GM23338 (cell line): ENCODE measurements around the gene ADGB. TPM values are rescaled to one million over a fixed set of nuclear protein-coding genes. Genes with fewer than 3 reads are reported as not detected.
"Not testable (repeated sequence)": the region's sequence is repeated elsewhere in the genome, so short reads cannot be mapped to it uniquely, and the experiment has no call there.

Experiments
- ATAC-seq: fragments of 200-7000 bp; cut with Tn5 transposase; 3 replicates; pipeline ENCODE4 v1.9.1; 2020
- DNase-seq: peaks from one replicate; pipeline ENCODE4 v3.0.0-alpha.2; 2015; ENCODE audit warnings: low spot score
- H2AFZ ChIP-seq: fragments of 200-600 bp; sonication (generic); 2 replicates; pipeline ENCODE4 v1.8.0; 2016; ENCODE audit warnings: antibody characterized with exemption, mild to moderate bottlenecking, moderate library complexity
- H3F3A ChIP-seq: fragments of 200-600 bp; sonication (generic); replicated peaks from 2 replicates; pipeline ENCODE4 v1.8.0; 2017; ENCODE audit warnings: antibody characterized with exemption, mixed run types, low read depth
- H3K27ac ChIP-seq: fragments of 200-600 bp; sonication (generic); 2 replicates; pipeline ENCODE4 v1.6.1; 2016; ENCODE audit warnings: low read depth
- H3K27me3 ChIP-seq: fragments of 200-600 bp; sonication (generic); 2 replicates; pipeline ENCODE4 v1.8.0; 2016; ENCODE audit warnings: mild to moderate bottlenecking, mixed run types, moderate library complexity; ENCODE audit not compliant: insufficient read depth
- H3K36me3 ChIP-seq: fragments of 200-600 bp; sonication (generic); 2 replicates; pipeline ENCODE4 v1.8.0; 2016; ENCODE audit warnings: mild to moderate bottlenecking; ENCODE audit not compliant: insufficient read depth
- H3K4me1 ChIP-seq: fragments of 200-600 bp; sonication (generic); 2 replicates; pipeline ENCODE4 v1.8.0; 2016; ENCODE audit warnings: mild to moderate bottlenecking, moderate library complexity; ENCODE audit not compliant: insufficient read depth
- H3K4me2 ChIP-seq: fragments of 200-600 bp; sonication (generic); 2 replicates; pipeline ENCODE4 v1.7.1; 2017; ENCODE audit warnings: mixed run types
- H3K4me3 ChIP-seq: fragments of 200-600 bp; sonication (generic); 2 replicates; pipeline ENCODE4 v1.6.1; 2016; ENCODE audit warnings: mixed run types
- H3K79me2 ChIP-seq: fragments of 200-600 bp; sonication (generic); replicated peaks from 2 replicates; pipeline ENCODE4 v1.8.0; 2017; ENCODE audit warnings: mild to moderate bottlenecking; ENCODE audit not compliant: insufficient read depth
- H3K9me2 ChIP-seq: fragments of 200-600 bp; sonication (generic); 2 replicates; pipeline ENCODE4 v1.8.0; 2017; ENCODE audit not compliant: insufficient read depth
- H4K20me1 ChIP-seq: fragments of 200-600 bp; sonication (generic); replicated peaks from 2 replicates; pipeline ENCODE4 v1.8.0; 2017; ENCODE audit warnings: mild to moderate bottlenecking; ENCODE audit not compliant: insufficient read depth
- H3K27ac Mint-ChIP-seq: 2 replicates; pipeline ENCODE4 v1.8.0; 2020; ENCODE audit warnings: inconsistent platforms, mild to moderate bottlenecking, moderate library complexity, mixed read lengths
- H3K27me3 Mint-ChIP-seq: 3 replicates; pipeline ENCODE4 v1.8.0; 2022; ENCODE audit warnings: low read depth, mild to moderate bottlenecking, moderate library complexity, mixed read lengths, inconsistent platforms; ENCODE audit not compliant: insufficient read depth, poor library complexity
- H3K36me3 Mint-ChIP-seq: 3 replicates; pipeline ENCODE4 v1.8.0; 2021; ENCODE audit warnings: low read depth, mild to moderate bottlenecking, inconsistent platforms, moderate library complexity, mixed read lengths
- H3K4me1 Mint-ChIP-seq: 3 replicates; pipeline ENCODE4 v1.8.0; 2020; ENCODE audit warnings: mild to moderate bottlenecking, inconsistent platforms, mixed read lengths
- H3K4me3 Mint-ChIP-seq: 3 replicates; pipeline ENCODE4 v1.8.0; 2021; ENCODE audit warnings: moderate library complexity, mild to moderate bottlenecking, inconsistent platforms, mixed read lengths
- H3K9me3 Mint-ChIP-seq: 3 replicates; pipeline ENCODE4 v1.8.0; 2020; ENCODE audit warnings: moderate library complexity, mild to moderate bottlenecking, inconsistent platforms, mixed read lengths
- CREB1 ChIP-seq: fragments of 250-450 bp; sonication (Bioruptor Pico); IDR thresholded peaks from 2 replicates; pipeline ENCODE4 v1.5.0; 2020; ENCODE audit warnings: low read depth, mild to moderate bottlenecking, moderate library complexity
- EZH2phosphoT487 ChIP-seq: fragments of 200-600 bp; sonication (generic); IDR thresholded peaks from one replicate; pipeline ENCODE4 v1.8.1; 2018; ENCODE audit warnings: antibody characterized with exemption; ENCODE audit not compliant: unreplicated experiment
- JUNB ChIP-seq: IDR thresholded peaks from one replicate; pipeline ENCODE4 v1.6.1; 2016; ENCODE audit warnings: antibody characterized with exemption; ENCODE audit not compliant: unreplicated experiment
- ZNF114 ChIP-seq: fragments of 250-450 bp; sonication (Bioruptor Pico); IDR thresholded peaks from 2 replicates; pipeline ENCODE4 v1.5.0; 2020; ENCODE audit warnings: mild to moderate bottlenecking, moderate library complexity
- ZNF331 ChIP-seq: fragments of 250-450 bp; sonication (Bioruptor Pico); IDR thresholded peaks from 2 replicates; pipeline ENCODE4 v1.5.0; 2020; ENCODE audit warnings: low read depth, mild to moderate bottlenecking, moderate library complexity
- polyA plus RNA-seq: library from polyadenylated mRNA; unstranded; fragments of >200 nt; fragmentation: Nextera tagmentation; extraction: Ambion mirVana; gene quantifications from 2 replicates; pipeline ENCODE4 v1.2.1, GENCODE V29; 2016
- total RNA-seq: library from RNA; depleted of rRNA; stranded (reverse); fragments of >200 nt; shearing (Covaris generic); gene quantifications from 2 replicates; pipeline ENCODE4 v1.2.3, GENCODE V29; 2014
- TF ChIP-seq, protein P1 (sequence below): IDR thresholded peaks from 2 replicates; pipeline ENCODE4 v1.6.1; 2016; ENCODE audit warnings: antibody characterized with exemption
- TF ChIP-seq, protein P2 (sequence below): IDR thresholded peaks from one replicate; pipeline ENCODE4 v1.6.1; 2018; ENCODE audit warnings: antibody characterized with exemption; ENCODE audit not compliant: unreplicated experiment
- TF ChIP-seq, protein P3 (sequence below), 2 experiments: fragments of 200-600 bp in 1 of 2; sonication (generic) in 1 of 2; conservative IDR thresholded peaks; 2 replicates each; pipeline versions ENCODE4 v1.5.1 to v1.6.1; 2016 to 2017; ENCODE audit warnings: antibody characterized with exemption in 2 of 2, low read depth in 2 of 2, mild to moderate bottlenecking in 2 of 2, moderate library complexity in 1 of 2

ADGB gene
- total and polyA plus RNA-seq, 2 experiments from 2014 or later, result not detected

GRCh38 chr6:146851837-146852236 lies 253.1 kb downstream of the ADGB start:
- no peaks in the 10 kb centered on the region for H3F3A ChIP-seq
- no peaks in the 10 kb centered on the region for H3K79me2 ChIP-seq
- no peaks in the 10 kb centered on the region; the same call in 2 of the 3 replicates for H3K36me3 Mint-ChIP-seq
- H3K4me1 ChIP-seq, result no peaks in the 10 kb centered on the region
- H3K27ac ChIP-seq, result no peak overlapping the region
- H3K4me3 ChIP-seq, result no peak overlapping the region
- no peak overlapping the region for H2AFZ ChIP-seq
- no peak for TF ChIP-seq ZNF114 (CRISPR knock-in tag)
- H3K4me1 Mint-ChIP-seq, result peaks cover 7% of the 10 kb centered on the region
- no peaks in the 10 kb centered on the region for H3K9me3 Mint-ChIP-seq
- H4K20me1 ChIP-seq, result no peaks in the 10 kb centered on the region
- no peak overlapping the region for H3K27ac Mint-ChIP-seq
- no peaks in the 10 kb centered on the region for H3K27me3 ChIP-seq
- no peak for DNase-seq
- H3K9me2 ChIP-seq, result peaks cover 10% of the 10 kb centered on the region
- H3K27me3 Mint-ChIP-seq, result no peaks in the 10 kb centered on the region
- no peaks in the 10 kb centered on the region for H3K36me3 ChIP-seq
- no peak overlapping the region for H3K4me3 Mint-ChIP-seq
- H3K4me2 ChIP-seq, result no peak overlapping the region
- no peak for ATAC-seq

GRCh38 chr6:146854521-146855255 lies 255.9 kb downstream of the ADGB start:
- H3K36me3 ChIP-seq, H4K20me1 ChIP-seq, H3F3A ChIP-seq, H3K27me3 Mint-ChIP-seq, H3K79me2 ChIP-seq, H3K4me3 Mint-ChIP-seq, H2AFZ ChIP-seq, H3K27ac Mint-ChIP-seq, H3K9me3 Mint-ChIP-seq, H3K4me3 ChIP-seq, H3K4me1 ChIP-seq, H3K4me2 ChIP-seq, ATAC-seq, H3K27me3 ChIP-seq, DNase-seq, H3K27ac ChIP-seq, H3K36me3 Mint-ChIP-seq: not testable (repeated sequence)
- H3K9me2 ChIP-seq, result peaks cover 10% of the 10 kb centered on the region
- H3K4me1 Mint-ChIP-seq, result peaks cover 14% of the 10 kb centered on the region

DNA sequence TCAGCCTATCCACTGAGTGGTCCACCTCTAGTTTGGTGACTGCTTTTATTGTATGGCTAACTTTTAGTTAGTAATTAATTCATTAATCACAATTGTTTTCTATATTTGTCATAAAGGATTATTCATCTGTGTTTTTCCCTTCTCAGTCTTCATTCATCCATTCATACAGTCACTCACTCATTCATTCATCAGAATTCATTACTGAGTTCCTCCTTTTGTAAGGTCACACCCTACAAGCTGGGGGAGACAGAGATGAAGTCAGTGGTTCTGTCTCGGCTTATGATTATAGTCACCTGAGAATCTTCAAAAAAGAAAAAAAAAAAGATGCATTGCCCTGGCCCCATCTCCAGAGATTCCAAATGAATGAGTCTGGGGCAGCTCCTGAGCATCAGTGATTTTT lies 257.1 kb downstream of the ADGB start:
- Histone ChIP-seq H3K4me1 (no peaks in the 10 kb centered on the region), H4K20me1 (no peaks in the 10 kb centered on the region), H3K4me3 (no peak overlapping the region), H3K36me3 (no peaks in the 10 kb centered on the region), H3K27ac (no peak overlapping the region), H3K4me2 (no peak overlapping the region), H3F3A (no peaks in the 10 kb centered on the region), H3K9me2 (peaks cover 4% of the 10 kb centered on the region), H3K27me3 (no peaks in the 10 kb centered on the region), H3K79me2 (no peaks in the 10 kb centered on the region), H2AFZ (no peak overlapping the region)
- no peak overlapping the region for H3K4me3 Mint-ChIP-seq
- ATAC-seq (no peak), DNase-seq (no peak)
- H3K27me3 Mint-ChIP-seq, result peaks cover 6% of the 10 kb centered on the region
- H3K27ac Mint-ChIP-seq, result no peak overlapping the region
- H3K9me3 Mint-ChIP-seq, result no peaks in the 10 kb centered on the region
- H3K36me3 Mint-ChIP-seq, result no peaks in the 10 kb centered on the region; the same call in 2 of the 3 replicates
- H3K4me1 Mint-ChIP-seq, result peaks cover 7% of the 10 kb centered on the region; the same call in 1 of the 3 replicates
- TF ChIP-seq, protein P1, sequence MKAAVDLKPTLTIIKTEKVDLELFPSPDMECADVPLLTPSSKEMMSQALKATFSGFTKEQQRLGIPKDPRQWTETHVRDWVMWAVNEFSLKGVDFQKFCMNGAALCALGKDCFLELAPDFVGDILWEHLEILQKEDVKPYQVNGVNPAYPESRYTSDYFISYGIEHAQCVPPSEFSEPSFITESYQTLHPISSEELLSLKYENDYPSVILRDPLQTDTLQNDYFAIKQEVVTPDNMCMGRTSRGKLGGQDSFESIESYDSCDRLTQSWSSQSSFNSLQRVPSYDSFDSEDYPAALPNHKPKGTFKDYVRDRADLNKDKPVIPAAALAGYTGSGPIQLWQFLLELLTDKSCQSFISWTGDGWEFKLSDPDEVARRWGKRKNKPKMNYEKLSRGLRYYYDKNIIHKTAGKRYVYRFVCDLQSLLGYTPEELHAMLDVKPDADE, result no peak
- TF ChIP-seq, protein P2, sequence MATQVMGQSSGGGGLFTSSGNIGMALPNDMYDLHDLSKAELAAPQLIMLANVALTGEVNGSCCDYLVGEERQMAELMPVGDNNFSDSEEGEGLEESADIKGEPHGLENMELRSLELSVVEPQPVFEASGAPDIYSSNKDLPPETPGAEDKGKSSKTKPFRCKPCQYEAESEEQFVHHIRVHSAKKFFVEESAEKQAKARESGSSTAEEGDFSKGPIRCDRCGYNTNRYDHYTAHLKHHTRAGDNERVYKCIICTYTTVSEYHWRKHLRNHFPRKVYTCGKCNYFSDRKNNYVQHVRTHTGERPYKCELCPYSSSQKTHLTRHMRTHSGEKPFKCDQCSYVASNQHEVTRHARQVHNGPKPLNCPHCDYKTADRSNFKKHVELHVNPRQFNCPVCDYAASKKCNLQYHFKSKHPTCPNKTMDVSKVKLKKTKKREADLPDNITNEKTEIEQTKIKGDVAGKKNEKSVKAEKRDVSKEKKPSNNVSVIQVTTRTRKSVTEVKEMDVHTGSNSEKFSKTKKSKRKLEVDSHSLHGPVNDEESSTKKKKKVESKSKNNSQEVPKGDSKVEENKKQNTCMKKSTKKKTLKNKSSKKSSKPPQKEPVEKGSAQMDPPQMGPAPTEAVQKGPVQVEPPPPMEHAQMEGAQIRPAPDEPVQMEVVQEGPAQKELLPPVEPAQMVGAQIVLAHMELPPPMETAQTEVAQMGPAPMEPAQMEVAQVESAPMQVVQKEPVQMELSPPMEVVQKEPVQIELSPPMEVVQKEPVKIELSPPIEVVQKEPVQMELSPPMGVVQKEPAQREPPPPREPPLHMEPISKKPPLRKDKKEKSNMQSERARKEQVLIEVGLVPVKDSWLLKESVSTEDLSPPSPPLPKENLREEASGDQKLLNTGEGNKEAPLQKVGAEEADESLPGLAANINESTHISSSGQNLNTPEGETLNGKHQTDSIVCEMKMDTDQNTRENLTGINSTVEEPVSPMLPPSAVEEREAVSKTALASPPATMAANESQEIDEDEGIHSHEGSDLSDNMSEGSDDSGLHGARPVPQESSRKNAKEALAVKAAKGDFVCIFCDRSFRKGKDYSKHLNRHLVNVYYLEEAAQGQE, result no peak
- TF ChIP-seq ZNF331 (no peak), JUNB (no peak), EZH2phosphoT487 (no peak), ZNF114 (CRISPR knock-in tag) (no peak), CREB1 (CRISPR knock-in tag) (no peak)
- TF ChIP-seq, protein P3, sequence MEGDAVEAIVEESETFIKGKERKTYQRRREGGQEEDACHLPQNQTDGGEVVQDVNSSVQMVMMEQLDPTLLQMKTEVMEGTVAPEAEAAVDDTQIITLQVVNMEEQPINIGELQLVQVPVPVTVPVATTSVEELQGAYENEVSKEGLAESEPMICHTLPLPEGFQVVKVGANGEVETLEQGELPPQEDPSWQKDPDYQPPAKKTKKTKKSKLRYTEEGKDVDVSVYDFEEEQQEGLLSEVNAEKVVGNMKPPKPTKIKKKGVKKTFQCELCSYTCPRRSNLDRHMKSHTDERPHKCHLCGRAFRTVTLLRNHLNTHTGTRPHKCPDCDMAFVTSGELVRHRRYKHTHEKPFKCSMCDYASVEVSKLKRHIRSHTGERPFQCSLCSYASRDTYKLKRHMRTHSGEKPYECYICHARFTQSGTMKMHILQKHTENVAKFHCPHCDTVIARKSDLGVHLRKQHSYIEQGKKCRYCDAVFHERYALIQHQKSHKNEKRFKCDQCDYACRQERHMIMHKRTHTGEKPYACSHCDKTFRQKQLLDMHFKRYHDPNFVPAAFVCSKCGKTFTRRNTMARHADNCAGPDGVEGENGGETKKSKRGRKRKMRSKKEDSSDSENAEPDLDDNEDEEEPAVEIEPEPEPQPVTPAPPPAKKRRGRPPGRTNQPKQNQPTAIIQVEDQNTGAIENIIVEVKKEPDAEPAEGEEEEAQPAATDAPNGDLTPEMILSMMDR (conservative IDR thresholded peaks at IDR 0.05; ENCODE audit: low read depth in 2 of 2), result no peak
